Smooth muscle cell (in vitro differentiated cells): ENCODE results near the gene LTF. TPM values are rescaled to one million over a fixed set of nuclear protein-coding genes. Genes with fewer than 3 reads are reported as not detected.

Source experiments
- DNase-seq: peaks from one replicate; lab custom pipeline; 2025; ENCODE audit not compliant: unreplicated experiment; lab: John Stamatoyannopoulos, UW
- H2AFZ ChIP-seq: fragments of 200-600 bp; sonication (generic); 2 replicates; pipeline ENCODE4 v1.6.0; 2016; ENCODE audit warnings: antibody characterized with exemption, low read depth, mild to moderate bottlenecking
- H3F3A ChIP-seq: fragments of 200-600 bp; sonication (generic); 2 replicates; pipeline ENCODE4 v1.6.0; 2017; ENCODE audit warnings: antibody characterized with exemption, low read depth
- H3K27ac ChIP-seq: fragments of 200-600 bp; sonication (generic); 2 replicates; pipeline ENCODE4 v1.5.1; 2016; ENCODE audit warnings: low read depth, mild to moderate bottlenecking
- H3K27me3 ChIP-seq: fragments of 200-600 bp; sonication (generic); 2 replicates; pipeline ENCODE4 v1.6.1; 2016; ENCODE audit warnings: low read depth, mild to moderate bottlenecking
- H3K36me3 ChIP-seq: fragments of 200-600 bp; sonication (generic); 2 replicates; pipeline ENCODE4 v1.5.1; 2016; ENCODE audit warnings: low read depth
- H3K4me1 ChIP-seq: fragments of 200-600 bp; sonication (generic); 2 replicates; pipeline ENCODE4 v1.5.1; 2016; ENCODE audit warnings: low read depth
- H3K4me2 ChIP-seq: fragments of 200-600 bp; sonication (generic); 2 replicates; pipeline ENCODE4 v1.6.0; 2016; ENCODE audit warnings: mild to moderate bottlenecking
- H3K4me3 ChIP-seq: fragments of 200-600 bp; sonication (generic); 2 replicates; pipeline ENCODE4 v1.5.1; 2016; ENCODE audit warnings: mild to moderate bottlenecking
- H3K79me2 ChIP-seq: fragments of 200-600 bp; sonication (generic); 2 replicates; pipeline ENCODE4 v1.6.0; 2016; ENCODE audit warnings: low read depth, mild to moderate bottlenecking
- H3K9ac ChIP-seq: fragments of 200-600 bp; sonication (generic); 2 replicates; pipeline ENCODE4 v1.6.0; 2016; ENCODE audit warnings: low read depth
- H3K9me3 ChIP-seq: fragments of 200-600 bp; sonication (generic); replicated peaks from 2 replicates; pipeline ENCODE4 v1.5.1; 2016; ENCODE audit warnings: low read depth
- H4K20me1 ChIP-seq: fragments of 200-600 bp; sonication (generic); 2 replicates; pipeline ENCODE4 v1.6.0; 2016; ENCODE audit warnings: low read depth
- WGBS: methylation state at CpG from one replicate; pipeline ENCODE4 v1.1.7; 2016; ENCODE audit warnings: low lambda C conversion rate; 5-methylcytosine and 5-hydroxymethylcytosine counted together
- polyA plus RNA-seq: library from polyadenylated mRNA; unstranded; fragments of >200 nt; fragmentation: Nextera tagmentation; extraction: Ambion mirVana; gene quantifications from 2 replicates; pipeline ENCODE4 v1.2.1, GENCODE V29; 2016
- total RNA-seq: library from RNA; depleted of rRNA; stranded (reverse); fragments of >200 nt; gene quantifications from 2 replicates; pipeline ENCODE4 v1.2.3, GENCODE V29; 2014
- TF ChIP-seq, protein P1 (sequence below): fragments of 200-600 bp; sonication (generic); IDR thresholded peaks from 2 replicates; pipeline ENCODE4 v1.5.1; 2017; ENCODE audit warnings: borderline replicate concordance, mild to moderate bottlenecking, antibody characterized with exemption; ENCODE audit not compliant: insufficient read depth, poor library complexity, severe bottlenecking

Gene LTF
- total and polyA plus RNA-seq, 2 experiments from 2014 or later = not detected

DNA sequence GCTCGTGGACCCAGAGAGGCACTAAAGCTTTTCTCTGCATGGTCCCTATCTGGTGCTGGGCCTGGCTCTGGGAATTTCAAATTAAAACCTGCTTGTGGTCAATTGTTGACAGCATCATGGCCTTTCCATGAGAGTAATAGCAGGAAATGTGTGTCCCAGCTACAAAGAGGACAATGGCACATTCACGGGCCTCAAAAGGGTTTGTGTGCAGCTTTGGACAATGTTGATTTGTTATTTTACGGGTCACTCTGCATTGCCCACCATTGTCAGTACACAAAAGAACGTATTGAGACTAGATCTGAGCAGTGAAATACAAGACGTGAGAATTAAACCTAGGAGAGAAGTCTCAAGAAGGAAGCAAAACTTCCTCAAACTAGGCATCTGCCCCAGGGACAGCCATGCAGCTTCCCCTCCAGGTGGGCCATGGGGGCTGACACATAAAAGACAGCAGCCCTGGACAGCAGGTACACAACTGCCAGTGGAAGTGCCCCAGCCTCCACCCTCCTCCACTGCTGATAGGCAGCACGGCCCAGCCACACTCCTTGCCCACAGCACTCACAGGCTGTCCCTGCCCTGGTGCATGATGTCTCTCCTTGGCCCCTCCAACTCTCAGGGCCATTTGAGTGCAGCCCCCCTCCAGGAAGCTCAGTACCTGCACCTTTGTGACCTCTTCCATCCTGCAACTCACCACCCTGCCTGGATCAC is 15.9 kb upstream of the LTF start:
- no peak overlapping the region for H3K4me2 ChIP-seq
- no peak overlapping the region for H2AFZ ChIP-seq
- no peak overlapping the region for H3K9ac ChIP-seq
- no peaks in the 10 kb centered on the region for H3K9me3 ChIP-seq
- H3K27me3 ChIP-seq = no peaks in the 10 kb centered on the region
- 91% methylated on average over 6 of the region's 6 CpGs for WGBS
- no peak overlapping the region for H3K27ac ChIP-seq
- no peaks in the 10 kb centered on the region for H4K20me1 ChIP-seq
- DNase-seq = no peak
- no peaks in the 10 kb centered on the region for H3K4me1 ChIP-seq
- TF ChIP-seq, protein P1, sequence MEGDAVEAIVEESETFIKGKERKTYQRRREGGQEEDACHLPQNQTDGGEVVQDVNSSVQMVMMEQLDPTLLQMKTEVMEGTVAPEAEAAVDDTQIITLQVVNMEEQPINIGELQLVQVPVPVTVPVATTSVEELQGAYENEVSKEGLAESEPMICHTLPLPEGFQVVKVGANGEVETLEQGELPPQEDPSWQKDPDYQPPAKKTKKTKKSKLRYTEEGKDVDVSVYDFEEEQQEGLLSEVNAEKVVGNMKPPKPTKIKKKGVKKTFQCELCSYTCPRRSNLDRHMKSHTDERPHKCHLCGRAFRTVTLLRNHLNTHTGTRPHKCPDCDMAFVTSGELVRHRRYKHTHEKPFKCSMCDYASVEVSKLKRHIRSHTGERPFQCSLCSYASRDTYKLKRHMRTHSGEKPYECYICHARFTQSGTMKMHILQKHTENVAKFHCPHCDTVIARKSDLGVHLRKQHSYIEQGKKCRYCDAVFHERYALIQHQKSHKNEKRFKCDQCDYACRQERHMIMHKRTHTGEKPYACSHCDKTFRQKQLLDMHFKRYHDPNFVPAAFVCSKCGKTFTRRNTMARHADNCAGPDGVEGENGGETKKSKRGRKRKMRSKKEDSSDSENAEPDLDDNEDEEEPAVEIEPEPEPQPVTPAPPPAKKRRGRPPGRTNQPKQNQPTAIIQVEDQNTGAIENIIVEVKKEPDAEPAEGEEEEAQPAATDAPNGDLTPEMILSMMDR = no peak
- no peak overlapping the region for H3K4me3 ChIP-seq
- H3K36me3 ChIP-seq = no peaks in the 10 kb centered on the region
- no peaks in the 10 kb centered on the region for H3K79me2 ChIP-seq
- no peaks in the 10 kb centered on the region for H3F3A ChIP-seq

DNA sequence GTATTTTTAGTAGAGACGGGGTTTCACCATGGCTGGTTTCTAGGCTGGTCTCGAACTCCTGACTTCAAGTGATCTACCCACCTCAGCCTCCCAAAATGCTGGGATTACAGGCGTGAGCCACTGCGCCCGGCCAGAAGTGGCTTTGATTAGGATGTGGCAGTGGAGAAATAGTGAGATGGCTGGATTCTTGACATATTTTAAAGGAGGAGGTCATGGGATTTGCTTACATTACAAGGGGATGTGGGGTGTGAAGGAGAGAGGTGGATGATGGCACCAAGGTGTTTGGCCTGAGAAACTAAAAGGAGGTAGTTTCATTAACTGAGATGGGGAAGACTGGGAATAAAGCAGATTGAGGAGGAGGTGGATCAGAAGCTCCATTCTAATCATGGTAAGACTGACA is 15.0 kb upstream of the LTF start:
- Histone ChIP-seq H3K27me3 (no peaks in the 10 kb centered on the region), H3K79me2 (no peaks in the 10 kb centered on the region), H3K27ac (no peak overlapping the region), H3K4me2 (no peak overlapping the region), H3K4me3 (no peak overlapping the region), H3K9me3 (no peaks in the 10 kb centered on the region), H4K20me1 (no peaks in the 10 kb centered on the region), H2AFZ (no peak overlapping the region), H3K36me3 (no peaks in the 10 kb centered on the region), H3K4me1 (no peaks in the 10 kb centered on the region), H3K9ac (no peak overlapping the region), H3F3A (no peaks in the 10 kb centered on the region)
- no peak for DNase-seq
- TF ChIP-seq, protein P1 = no peak
- WGBS = 79% methylated on average over 5 of the region's 5 CpGs

DNA sequence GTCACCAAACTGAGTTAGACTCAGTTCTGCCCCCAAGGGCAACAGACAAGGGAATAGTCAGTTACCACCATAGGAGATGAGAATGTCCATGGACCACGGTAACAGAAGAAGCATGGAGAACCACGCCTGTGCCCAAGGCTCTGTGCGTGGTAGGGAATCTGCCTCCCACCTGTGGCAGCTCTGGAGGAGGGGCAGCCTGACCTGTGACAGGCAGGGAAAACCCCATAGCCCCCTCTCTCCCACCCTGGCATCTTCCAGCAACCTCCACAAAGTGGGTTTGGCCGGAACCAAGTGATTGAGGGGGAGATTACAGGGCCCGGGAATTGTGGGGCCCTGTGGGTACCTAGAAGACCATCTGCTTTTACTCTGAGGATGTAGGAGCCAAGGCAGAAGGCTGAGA is 14.3 kb upstream of the LTF start:
- no peaks in the 10 kb centered on the region for H3K36me3 ChIP-seq
- H3K79me2 ChIP-seq = no peaks in the 10 kb centered on the region
- no peak overlapping the region for H3K4me3 ChIP-seq
- no peaks in the 10 kb centered on the region for H3K27me3 ChIP-seq
- H3K27ac ChIP-seq = no peak overlapping the region
- 98% methylated on average over 5 of the region's 5 CpGs for WGBS
- no peak overlapping the region for H3K9ac ChIP-seq
- H2AFZ ChIP-seq = no peak overlapping the region
- TF ChIP-seq, protein P1 = no peak
- no peak overlapping the region for H3K4me2 ChIP-seq
- no peaks in the 10 kb centered on the region for H4K20me1 ChIP-seq
- no peaks in the 10 kb centered on the region for H3K4me1 ChIP-seq
- DNase-seq = no peak
- H3F3A ChIP-seq = no peaks in the 10 kb centered on the region
- no peaks in the 10 kb centered on the region for H3K9me3 ChIP-seq

DNA sequence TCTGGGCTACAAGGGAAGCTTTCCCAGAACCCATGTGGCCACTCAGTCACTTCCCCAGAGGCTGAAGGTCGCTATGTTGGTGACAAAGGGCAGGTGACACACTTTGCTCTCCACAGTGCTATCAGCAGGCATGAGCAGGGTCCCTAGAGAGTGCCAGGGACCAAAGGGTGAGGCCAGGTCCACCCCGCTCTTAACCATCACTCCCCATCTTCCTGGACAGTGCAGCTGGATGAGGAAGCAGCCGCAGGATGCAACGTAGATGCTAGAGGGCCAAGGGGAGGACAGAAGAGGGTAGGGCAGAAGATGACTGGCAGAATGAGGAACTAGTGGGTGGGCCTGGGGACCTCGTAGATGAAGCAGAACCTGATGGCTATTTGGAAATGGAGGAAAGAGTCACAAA is 13.6 kb upstream of the LTF start:
- H2AFZ ChIP-seq = no peak overlapping the region
- no peaks in the 10 kb centered on the region for H3K4me1 ChIP-seq
- no peaks in the 10 kb centered on the region for H4K20me1 ChIP-seq
- H3K27me3 ChIP-seq = no peaks in the 10 kb centered on the region
- H3K4me3 ChIP-seq = no peak overlapping the region
- H3K79me2 ChIP-seq = no peaks in the 10 kb centered on the region
- TF ChIP-seq, protein P1 = no peak
- H3K9me3 ChIP-seq = no peaks in the 10 kb centered on the region
- H3K4me2 ChIP-seq = no peak overlapping the region
- 94% methylated on average over 5 of the region's 5 CpGs for WGBS
- H3K9ac ChIP-seq = no peak overlapping the region
- no peak for DNase-seq
- H3K27ac ChIP-seq = no peak overlapping the region
- H3K36me3 ChIP-seq = no peaks in the 10 kb centered on the region
- H3F3A ChIP-seq = no peaks in the 10 kb centered on the region
